Suppressor macrophage treated with lipopolysaccharide for 1 hour (primary cell): ENCODE measurements around the gene SLC40A1.
"Not testable (repeated sequence)": the region's sequence is repeated elsewhere in the genome, so short reads cannot be mapped to it uniquely, and the experiment has no call there.

ENCODE experiments used
- DNase-seq, 3 donors: peaks; one replicate each; pipeline ENCODE4 v3.0.0-alpha.2; 2020 to 2022

Gene SLC40A1, protein sequence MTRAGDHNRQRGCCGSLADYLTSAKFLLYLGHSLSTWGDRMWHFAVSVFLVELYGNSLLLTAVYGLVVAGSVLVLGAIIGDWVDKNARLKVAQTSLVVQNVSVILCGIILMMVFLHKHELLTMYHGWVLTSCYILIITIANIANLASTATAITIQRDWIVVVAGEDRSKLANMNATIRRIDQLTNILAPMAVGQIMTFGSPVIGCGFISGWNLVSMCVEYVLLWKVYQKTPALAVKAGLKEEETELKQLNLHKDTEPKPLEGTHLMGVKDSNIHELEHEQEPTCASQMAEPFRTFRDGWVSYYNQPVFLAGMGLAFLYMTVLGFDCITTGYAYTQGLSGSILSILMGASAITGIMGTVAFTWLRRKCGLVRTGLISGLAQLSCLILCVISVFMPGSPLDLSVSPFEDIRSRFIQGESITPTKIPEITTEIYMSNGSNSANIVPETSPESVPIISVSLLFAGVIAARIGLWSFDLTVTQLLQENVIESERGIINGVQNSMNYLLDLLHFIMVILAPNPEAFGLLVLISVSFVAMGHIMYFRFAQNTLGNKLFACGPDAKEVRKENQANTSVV

DNA sequence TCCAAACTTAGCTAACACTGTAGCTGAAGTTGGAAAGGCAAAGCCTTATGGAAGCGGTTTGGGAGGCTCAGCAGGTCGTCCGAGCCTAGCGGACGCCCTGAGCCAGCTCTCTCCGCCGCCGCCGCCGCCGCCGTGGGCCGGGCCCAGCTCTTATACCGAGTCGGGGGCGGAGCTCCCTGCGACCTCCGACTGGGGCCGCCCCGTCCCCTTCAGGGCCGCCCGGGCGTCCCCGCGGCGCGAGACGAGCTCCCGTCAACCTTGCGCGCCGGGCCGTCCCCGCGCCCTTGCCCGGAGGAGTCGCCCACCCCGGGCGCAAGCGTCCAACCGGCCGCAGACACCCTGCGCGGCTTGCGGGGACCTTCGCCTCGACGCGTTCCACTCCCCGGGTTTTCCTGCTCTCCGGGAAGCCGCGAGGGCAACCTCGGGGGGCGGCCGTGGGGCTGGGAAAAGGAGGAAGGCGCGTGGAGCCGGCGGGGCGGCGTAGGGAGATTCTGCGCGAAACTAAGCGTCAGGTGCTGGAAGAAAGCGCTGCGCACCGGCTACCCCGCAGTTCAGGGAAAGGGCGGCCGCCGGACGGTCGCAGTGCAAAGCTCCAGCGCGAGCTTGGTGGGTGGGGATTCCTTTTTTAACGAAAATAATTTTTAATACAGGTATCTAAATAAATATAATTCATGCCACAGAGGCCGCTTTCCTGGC is at the start of gene SLC40A1:
SLC40A1 (minus strand) TSS at position 129 of the 696 bp plus-strand sequence. CDS start 326 bp downstream, outside the sequence.
- peak; percentile 75 to 90 (median 75) for DNase-seq

DNA sequence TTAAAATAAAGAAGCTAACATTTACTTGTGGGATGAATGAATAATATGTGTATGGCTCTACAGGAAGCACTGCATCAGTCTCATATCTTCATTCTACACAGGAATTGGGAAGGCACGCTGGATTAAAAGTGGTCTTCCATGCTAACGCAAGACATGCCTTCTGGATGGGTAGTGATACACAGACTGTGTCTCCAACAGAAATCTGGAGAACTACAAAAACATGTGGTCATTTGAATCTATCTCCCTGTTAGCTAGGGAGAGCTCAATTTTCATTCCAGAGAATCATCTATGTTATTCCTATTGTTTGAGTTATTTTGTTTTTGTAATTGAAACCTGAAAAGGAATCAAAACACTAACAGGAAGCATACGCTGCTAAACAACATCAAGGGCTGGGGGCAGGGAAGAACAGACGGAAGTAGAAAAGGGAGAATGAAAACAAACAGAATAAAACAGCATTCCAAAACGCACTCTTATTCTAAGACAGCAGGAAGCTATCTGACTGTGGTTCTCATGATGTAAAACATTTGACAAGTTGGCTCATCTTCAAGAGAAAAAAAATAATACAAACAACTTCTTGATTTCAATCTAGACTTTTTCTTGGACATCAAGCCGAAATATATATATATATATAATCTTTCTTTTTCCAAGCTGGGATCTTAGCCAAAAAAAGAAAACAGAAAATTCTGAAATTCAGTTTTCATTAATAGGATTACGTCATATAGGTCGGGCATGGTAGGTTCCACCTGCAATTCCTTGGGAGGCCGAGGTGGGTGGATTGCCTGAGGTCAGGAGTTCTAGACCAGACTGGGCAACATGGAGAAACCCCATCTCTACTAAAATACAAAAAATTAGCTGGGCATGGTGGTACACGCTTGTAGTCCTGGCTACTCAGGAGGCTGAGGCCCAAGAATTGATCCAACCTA is 49.2 kb upstream of the SLC40A1 start:
- DNase-seq, result no peak

DNA sequence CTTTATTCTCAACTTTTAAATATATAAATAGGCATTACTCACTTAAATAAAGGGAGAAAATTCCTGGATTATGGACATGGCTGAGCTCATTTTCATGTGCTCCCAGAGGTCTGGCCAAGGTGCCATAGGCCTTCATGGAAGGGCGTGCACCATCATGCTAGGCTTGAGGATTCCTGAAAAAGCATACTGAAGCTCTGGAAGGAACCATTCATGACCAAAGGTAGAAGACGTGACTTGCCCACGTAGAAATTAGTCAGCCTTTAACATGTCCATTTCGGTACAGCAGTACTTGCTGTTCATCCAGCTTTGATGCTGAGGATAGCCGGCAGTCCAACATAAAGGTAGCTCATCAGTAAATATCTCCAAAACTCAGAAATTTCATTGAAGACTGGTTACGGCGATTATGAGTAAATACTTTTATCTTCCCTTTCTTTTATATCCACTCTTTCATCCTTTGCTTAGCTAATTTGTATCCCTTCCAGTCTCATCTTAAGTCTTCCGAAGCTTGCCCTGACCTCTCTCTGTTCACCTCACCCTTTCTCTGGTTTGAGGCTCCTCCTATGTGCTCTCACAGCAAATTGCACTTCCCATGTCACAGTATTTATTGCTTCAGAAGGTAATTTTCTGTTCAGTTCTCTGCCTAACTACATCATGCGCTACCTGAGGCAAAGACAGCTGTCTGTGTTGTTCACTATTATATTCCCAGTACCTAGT is 48.4 kb upstream of the SLC40A1 start:
- DNase-seq, result no peak

DNA sequence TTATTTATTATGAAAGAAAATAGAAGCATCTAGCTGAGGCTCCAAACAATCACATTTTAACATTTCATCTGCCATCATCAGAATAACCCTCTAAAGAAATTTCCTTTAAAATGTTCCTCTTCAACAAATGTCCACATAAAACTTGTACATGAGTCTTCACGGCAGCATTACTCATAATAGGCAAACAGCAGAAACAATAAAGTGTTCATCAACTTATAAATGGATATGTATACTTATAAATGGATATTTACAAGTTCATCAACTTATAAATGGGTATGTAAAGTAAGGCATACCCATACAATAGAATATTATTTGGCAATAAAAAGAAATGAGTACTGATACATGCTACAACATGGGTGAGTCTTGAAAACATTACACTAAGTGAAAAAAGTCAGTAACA is 47.2 kb upstream of the SLC40A1 start:
- DNase-seq, result no peak

DNA sequence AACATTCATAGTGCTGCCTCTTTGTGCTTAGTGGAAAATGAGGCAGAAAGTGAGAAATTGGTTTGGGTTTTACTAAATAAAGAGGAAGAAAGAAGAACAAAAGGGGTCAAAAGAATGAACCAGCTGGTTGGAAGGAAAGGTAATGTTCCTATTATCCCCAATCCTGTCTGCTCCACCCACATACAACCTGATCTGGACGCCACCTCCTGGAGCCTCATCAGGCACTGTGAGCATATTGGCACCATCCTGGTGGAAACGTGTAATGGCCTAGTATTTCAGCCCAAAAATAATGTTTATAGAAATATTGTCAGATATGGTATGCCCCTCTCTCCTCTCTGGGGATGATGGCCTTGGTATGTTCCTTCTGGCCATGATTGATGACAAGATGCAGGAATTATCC is 45.0 kb upstream of the SLC40A1 start:
- DNase-seq, result no peak

DNA sequence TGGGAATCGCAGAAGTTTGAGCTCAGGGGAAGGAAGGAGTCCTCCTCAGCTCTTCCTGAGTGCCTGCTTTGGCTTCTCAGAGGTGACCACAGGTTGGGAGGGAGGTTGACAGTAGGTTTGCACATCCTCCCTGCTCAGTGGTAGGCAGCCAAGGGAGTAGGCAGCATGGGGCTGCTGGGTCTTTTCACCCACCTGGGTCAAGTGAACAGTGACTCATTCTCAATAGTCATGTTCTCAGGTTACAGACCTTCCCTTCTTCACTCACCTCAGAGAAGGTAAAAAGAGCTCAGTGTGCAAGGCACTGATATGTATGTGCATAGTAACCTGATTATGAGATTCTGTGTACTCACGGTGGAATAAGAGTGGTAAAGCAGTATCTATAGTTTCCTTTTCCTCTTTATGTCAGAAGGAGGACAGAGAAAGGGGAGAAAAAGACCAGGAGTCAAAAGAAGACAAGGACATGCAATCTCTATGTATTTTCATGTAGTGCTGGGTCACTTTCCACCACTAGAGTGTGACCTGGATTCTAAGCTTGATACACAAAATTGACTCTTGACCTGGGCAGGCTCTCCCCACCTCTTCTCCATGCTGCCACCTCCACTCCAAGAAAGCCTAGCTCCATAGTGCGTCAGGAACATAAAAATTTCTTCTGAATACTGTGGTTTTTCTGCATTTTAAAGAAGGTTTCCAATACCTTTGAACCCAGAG is 44.2 kb upstream of the SLC40A1 start:
- DNase-seq, result no peak

DNA sequence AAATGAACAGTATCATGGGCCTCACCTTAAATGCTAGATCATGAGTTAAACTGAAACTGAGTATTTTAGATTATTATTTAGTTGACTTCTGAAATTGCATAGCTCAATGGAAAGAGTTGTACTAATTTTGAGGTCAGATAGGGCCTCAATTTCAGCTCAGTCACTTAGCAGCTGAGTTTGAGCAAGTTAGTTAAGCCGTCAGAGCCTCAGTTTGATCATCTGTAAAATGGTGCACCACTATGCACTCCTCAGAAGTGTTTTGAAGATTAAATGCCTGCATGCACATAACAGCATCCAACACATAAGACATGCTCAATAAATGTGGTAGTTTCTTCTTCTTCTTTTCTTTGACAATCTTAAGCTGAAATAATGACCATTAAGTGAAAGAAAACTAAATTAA is 42.5 kb upstream of the SLC40A1 start:
- DNase-seq, result no peak

DNA sequence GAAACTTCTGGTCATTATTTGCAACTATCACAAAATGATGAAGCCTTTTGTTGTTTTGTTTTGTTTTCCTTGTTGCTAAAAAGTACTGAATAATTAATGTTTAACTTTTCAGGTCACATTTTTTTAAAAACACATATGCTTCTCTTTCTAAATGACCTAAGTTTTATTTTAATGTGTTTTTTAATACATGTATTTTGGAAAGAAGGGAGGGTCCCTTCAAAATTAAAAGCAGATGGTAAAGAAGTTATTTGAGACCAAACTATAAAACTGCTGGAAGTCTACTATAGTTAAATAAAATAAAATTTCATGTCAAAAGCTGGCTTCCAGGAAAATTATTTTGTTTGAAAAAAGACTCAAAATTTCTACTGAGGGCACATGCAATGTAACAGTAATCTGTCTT is 41.2 kb upstream of the SLC40A1 start:
- DNase-seq, result no peak

DNA sequence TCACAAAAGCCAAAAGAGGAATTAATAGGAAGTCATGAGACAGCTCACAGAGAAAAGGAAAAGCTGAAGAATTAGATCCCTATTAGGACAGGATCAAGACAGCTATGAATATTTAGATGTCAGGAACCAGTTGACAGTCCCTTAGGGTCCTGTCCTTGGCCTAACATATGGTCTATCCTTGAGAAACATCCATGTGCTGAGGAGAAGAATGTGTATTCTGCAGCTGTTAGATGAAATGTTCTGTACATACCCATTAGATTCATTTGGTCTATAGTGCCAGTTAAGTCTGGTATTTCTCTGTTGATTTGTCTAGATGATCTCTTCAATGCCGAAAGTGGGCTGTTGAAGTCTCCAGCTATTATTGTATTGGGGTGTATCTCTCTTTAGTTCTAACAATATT is 37.6 kb upstream of the SLC40A1 start:
- DNase-seq, result no peak

DNA sequence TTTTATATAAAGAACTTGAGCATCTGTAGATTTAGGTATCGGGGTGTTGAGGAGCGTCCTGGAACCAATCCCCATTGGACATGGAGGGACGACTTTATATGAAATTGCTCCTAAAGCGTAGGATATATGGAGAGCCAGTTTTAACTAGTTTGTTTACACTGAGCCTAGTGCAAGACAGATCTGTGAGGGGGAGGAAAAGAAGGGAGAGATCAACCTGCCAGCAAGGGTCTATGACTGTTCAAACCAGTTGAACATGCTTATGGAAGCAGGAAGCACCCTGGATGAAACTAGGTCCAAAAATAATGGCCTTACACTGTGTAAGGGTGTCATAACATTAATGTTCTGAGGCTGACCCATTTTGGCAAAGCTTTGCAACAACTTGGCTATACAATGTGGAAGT is 34.0 kb upstream of the SLC40A1 start:
- no peak for DNase-seq

DNA sequence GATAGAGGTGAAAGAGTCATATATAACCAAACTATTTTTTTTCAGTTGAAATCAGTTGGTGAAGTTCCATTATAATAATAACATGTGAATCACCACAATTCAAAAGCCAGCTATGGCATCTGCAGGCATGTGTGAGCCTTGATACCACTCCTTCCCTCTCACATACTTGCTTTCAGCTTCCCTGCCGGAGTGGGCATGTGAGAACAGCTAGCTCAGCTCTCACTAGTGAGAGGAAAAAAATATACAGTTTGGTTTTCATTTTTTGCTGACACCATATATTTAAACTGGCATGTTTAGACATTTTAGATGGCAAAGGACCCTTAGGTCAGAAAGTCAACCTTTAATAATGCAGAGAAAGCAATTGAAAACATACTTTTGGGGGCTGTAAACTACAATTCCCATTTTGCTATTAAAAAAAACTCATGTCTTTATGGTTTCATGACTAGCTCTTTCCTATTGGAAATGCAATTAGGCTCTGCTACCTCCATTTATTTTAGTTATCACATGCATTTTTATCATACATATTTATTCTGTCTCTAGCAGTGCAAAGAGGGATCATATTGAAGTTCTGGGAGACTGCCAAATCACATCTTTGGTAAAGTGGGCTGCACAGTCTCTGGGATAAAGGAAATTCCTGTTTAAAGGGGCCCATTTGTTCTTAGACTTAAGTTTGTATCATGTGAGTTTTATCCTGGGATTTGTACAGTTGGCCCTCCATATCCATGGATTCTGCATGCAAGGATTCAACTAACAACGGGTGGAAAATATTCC is 33.2 kb upstream of the SLC40A1 start:
- peak in 1 of 3 donors; percentile 7 for DNase-seq

DNA sequence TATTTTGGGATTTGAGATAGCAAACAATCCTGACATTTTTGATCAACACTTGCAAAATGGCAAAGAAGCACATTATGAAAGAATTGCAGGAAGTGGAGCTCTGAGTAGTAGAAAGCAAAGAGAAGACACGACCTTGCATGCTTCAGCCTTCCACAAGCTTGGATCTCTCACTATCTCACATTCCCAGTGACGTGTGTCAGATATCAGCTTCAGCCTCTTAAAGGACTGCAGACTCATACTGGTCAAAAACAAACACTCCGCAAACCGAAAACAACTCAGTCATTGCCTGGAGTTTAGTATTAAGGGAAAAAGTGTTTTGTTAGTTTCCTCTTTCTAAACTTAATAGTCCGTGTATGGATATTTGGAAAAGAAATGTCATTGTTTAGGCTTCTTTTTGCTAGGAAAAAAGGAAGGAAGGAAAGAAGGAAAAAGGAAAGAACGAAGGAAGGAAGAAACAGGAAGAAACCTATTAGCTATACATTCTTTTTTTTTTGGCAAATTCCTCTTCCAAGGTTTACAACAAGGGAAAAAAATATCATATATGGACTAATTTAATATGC is 32.6 kb upstream of the SLC40A1 start:
- peak; percentile 29 to 45 (median 34) for DNase-seq

DNA sequence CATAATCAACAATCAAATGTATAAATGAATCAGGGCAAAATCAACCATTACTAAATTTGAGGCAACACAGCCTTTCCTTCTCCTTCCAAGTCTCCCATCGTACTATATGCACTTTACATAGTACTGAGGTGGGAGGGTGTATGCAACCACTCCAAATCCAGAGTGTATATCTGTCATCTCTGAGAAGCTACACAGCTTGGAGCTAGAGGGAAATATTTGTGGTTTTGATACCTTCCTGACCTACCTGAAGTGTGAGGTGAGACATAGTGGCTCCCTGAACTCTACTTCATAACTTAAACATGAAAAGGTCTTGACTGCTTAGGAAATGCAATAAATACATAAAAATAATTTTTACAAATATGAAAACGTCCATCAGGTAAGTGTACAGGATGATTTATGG is 30.1 kb upstream of the SLC40A1 start:
- no peak for DNase-seq

DNA sequence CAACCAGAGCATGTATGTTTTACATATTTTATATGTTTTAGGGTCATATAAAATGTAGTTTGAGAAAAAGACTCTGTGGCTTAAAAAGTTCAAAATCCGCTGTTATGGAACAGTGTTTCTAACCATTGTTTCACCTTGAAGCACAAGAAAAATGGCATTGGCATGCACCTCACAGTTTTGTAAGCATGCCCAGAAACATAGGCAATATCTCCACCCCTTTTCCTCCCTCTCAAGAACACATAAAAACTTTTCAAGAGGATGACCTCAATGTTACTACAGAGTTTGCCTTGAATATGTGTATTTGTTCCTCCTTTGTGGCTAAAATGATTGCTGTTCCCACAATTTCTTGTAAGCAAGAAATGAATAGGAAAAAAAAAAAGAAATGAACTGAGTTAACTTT is 29.3 kb upstream of the SLC40A1 start:
- no peak for DNase-seq

DNA sequence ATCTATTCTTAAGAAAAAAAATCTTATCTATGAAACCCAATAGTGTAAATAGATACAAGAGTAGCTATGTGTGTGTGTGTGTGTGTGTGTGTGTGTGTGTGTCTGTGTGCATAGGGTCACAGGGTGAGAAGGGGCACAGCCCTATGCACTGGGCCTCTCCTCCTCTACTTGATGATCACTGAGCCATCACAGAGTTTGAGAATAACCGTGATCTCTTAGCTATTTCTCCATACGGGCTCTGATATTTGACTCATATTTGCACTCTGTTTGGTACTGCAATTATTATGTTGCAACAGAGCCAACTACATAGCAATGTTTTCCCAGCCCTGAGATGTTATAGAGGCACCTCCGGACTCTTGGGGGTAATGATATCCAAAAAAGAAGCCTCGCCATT is 28.8 kb upstream of the SLC40A1 start:
- DNase-seq, result no peak

DNA sequence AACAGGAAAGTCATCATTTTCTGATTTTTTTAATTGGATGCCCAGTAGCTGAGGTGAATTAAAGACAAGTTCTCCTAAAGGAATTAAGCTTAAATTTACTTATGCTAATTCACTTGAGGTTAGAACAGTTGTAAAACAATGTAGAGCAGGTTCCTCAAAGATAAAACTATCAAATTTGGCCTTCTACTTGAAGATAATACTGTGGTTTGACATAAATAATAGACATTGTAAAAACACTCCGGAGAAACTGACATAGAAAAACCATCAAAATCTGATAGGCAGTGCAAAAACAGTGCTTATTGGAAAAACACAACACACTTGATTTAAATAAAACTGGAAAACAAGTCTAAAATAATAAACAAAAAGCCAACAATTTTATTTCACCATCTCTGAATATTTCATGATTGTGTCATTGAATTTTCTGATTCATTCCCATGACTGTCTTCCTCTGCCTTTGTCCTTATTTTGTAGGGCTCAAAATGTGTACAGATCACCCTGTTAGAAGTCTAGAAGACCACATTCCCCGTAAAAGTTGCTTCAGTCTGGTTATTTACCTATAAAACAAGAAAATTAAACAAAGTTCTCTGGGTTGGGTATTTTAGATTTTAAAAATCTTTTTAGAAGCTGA is 28.3 kb upstream of the SLC40A1 start:
- DNase-seq, result no peak

DNA sequence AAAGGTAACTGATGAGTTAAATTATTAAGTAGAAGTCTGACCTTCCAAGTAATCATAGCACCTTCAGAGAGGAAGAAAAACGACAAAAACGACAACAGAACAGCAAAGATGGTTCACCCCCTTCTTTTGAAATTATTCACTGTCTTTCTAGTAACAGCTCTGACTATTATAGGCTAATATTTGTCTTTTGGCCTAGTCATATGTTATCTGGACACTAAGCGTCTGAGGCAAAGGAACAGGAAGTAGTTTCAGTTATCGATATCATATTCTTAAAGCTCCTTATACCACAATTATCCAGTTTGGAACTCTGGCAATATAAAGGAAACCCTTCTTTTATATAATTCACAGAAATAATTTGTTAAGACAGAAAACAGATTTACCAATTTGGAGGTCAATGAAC is 27.6 kb upstream of the SLC40A1 start:
- DNase-seq, result no peak

DNA sequence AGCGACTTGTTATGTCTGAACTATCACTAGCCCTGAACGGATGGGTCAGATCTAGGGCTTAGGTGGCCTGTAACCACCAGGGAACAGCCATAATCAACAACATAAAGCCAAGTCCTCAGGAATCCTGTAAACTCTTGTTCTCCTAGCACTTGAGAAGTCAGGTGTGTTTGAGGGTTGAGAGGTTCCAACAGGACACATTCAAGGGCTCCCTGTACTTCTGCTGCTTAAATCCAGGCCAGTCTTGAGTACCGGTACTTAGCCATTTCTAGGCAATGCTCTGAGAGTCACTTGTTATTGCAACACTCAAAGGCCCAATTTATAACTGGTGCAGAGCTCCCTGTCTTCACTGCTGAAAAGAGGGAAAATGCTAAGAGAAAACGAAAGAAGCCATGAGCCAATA is 21.6 kb upstream of the SLC40A1 start:
- DNase-seq, result no peak

DNA sequence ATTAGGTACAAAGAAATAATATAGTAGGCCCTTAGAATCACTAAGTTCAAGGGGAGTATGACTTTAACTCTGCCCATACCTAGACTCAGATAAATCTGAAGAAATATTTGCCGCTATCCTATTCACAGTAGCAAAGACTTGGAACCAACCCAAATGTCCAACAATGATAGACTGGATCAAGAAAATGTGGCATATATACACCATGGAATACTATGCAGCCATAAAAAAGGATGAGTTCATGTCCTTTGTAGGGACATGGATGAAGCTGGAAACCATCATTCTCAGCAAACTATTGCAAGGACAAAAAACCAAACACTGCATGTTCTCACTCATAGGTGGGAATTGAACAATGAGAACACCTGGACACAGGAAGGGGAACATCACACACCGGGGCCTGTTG is 21.1 kb upstream of the SLC40A1 start:
- not testable (repeated sequence) for DNase-seq

DNA sequence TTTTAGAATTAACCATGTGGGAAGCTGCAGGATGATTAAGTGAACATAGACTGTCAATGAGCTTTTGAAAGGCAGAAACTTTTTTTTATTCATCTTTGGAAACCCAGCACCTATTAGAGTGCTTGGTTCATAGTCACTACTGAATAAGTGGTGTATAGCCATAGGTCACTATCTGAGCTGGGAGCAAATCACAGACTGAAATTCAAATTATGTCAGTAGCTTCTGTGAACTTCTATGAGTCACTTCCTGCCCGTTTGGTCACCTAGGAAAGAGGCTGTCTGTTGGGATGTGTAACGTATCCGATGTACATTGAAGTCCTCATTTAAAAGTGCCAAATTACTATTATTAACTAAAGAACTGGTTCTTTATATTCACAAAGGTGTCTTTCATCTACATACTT is 20.5 kb upstream of the SLC40A1 start:
- peak in 1 of 3 donors; percentile 29 for DNase-seq
